K562 (cell line): Measurements from ENCODE around the gene ARSJ.

Experiments
- CCAR2 ChIP-seq: fragments of 200-400 bp; formaldehyde crosslinking; IDR thresholded peaks from 2 replicates; pipeline ENCODE4 v1.6.1; 2017; ENCODE audit warnings: mild to moderate bottlenecking, low read depth, low read length
- NFIX ChIP-seq: fragments of 250-450 bp; sonication (Bioruptor Pico); IDR thresholded peaks from 2 replicates; pipeline ENCODE4 v1.4.0; 2020; ENCODE audit warnings: low read depth, mild to moderate bottlenecking, moderate library complexity
- ZNF143 ChIP-seq: sonication (generic); formaldehyde crosslinking; IDR thresholded peaks from 2 replicates; pipeline ENCODE4 v1.9.0; 2022; ENCODE audit warnings: mild to moderate bottlenecking, missing genetic modification reagents
- TF ChIP-seq, protein P1 (sequence below): fragments of 150-350 bp; conservative IDR thresholded peaks from 2 replicates; pipeline ENCODE4 v1.6.1; 2014; ENCODE audit warnings: low read length
- TF ChIP-seq, protein P2 (sequence below): fragments of 250-450 bp; sonication (Bioruptor Pico); IDR thresholded peaks from 2 replicates; pipeline ENCODE4 v1.5.0; 2021
- TF ChIP-seq, protein P3 (sequence below), 3 experiments: IDR thresholded peaks in 2 of 3; conservative IDR thresholded peaks in 1 of 3; 2 replicates each; pipeline ENCODE4 v1.5.1; 2011 to 2012; ENCODE audit warnings: low read length in 3 of 3, mild to moderate bottlenecking in 3 of 3, control low read depth in 2 of 3, improper control_type of control experiment in 1 of 3, inconsistent platforms in 1 of 3, low read depth in 1 of 3, mixed read lengths in 1 of 3, moderate library complexity in 1 of 3; ENCODE audit not compliant: insufficient read depth in 2 of 3

DNA sequence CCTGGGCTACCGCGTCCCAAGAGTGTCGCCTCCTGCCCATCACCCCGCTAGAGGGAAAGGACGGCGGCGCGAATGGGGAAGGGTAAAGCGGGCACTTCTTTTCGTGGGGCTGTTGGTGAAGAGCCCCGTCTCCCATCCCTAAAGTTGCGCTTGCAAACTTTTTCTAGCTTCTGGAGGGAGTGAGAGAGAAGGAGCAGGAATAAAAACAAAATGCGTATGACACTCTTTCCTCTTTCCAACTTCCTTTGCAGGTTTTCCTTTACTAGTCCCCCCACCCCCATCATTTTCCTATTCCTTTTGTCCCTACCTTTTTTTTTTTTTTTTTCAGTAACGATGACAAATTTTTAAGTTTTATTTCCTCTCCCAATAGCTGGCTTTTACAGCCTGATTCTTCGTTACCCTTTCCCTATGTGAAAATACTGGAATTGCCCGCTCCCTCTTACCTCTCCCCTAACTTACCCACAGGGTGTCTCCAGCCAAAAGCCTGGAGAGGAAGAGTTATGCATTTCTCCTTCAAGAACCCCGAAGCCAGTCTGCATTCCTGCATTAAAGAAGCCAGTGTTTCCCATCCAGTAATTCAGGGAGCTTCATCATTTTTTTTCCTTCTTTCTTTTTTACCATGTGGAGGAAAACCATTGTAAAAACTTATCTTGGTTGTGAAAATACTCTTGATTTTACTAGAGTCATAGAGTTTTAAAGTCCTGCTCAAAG, 613 bp upstream of the ARSJ start:
- TF ChIP-seq ZNF143 (CRISPR knock-in tag): no peak
- no peak for TF ChIP-seq NFIX
- TF ChIP-seq, protein P1, sequence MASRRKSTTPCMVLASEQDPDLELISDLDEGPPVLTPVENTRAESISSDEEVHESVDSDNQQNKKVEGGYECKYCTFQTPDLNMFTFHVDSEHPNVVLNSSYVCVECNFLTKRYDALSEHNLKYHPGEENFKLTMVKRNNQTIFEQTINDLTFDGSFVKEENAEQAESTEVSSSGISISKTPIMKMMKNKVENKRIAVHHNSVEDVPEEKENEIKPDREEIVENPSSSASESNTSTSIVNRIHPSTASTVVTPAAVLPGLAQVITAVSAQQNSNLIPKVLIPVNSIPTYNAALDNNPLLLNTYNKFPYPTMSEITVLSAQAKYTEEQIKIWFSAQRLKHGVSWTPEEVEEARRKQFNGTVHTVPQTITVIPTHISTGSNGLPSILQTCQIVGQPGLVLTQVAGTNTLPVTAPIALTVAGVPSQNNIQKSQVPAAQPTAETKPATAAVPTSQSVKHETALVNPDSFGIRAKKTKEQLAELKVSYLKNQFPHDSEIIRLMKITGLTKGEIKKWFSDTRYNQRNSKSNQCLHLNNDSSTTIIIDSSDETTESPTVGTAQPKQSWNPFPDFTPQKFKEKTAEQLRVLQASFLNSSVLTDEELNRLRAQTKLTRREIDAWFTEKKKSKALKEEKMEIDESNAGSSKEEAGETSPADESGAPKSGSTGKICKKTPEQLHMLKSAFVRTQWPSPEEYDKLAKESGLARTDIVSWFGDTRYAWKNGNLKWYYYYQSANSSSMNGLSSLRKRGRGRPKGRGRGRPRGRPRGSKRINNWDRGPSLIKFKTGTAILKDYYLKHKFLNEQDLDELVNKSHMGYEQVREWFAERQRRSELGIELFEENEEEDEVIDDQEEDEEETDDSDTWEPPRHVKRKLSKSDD: no peak
- no peak for TF ChIP-seq CCAR2
- TF ChIP-seq, protein P2, sequence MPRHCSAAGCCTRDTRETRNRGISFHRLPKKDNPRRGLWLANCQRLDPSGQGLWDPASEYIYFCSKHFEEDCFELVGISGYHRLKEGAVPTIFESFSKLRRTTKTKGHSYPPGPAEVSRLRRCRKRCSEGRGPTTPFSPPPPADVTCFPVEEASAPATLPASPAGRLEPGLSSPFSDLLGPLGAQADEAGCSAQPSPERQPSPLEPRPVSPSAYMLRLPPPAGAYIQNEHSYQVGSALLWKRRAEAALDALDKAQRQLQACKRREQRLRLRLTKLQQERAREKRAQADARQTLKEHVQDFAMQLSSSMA (CRISPR knock-in tag): no peak
- TF ChIP-seq, protein P3, sequence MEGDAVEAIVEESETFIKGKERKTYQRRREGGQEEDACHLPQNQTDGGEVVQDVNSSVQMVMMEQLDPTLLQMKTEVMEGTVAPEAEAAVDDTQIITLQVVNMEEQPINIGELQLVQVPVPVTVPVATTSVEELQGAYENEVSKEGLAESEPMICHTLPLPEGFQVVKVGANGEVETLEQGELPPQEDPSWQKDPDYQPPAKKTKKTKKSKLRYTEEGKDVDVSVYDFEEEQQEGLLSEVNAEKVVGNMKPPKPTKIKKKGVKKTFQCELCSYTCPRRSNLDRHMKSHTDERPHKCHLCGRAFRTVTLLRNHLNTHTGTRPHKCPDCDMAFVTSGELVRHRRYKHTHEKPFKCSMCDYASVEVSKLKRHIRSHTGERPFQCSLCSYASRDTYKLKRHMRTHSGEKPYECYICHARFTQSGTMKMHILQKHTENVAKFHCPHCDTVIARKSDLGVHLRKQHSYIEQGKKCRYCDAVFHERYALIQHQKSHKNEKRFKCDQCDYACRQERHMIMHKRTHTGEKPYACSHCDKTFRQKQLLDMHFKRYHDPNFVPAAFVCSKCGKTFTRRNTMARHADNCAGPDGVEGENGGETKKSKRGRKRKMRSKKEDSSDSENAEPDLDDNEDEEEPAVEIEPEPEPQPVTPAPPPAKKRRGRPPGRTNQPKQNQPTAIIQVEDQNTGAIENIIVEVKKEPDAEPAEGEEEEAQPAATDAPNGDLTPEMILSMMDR (IDR thresholded peaks at IDR 0.05 in 2 of 3, conservative IDR thresholded peaks at IDR 0.05 in 1 of 3; ENCODE audit: insufficient read depth in 2 of 3, low read depth in 1 of 3, low read length in 3 of 3): no peak
